HG03045 (cell line): ENCODE data around the gene PDGFD.
A peak's percentile ranks its signal among the peaks of the same experiment; 100 is the strongest.

Experiments
- ATAC-seq: cut with Tn5 transposase; IDR thresholded peaks from one replicate; pipeline ENCODE4 v1.9.1; 2021; ENCODE audit warnings: mild to moderate bottlenecking, moderate library complexity; ENCODE audit not compliant: unreplicated experiment

The PDGFD gene

GRCh38 chr11:103963648-103964047 is 200.3 kb downstream of the PDGFD start:
- ATAC-seq = no peak

- ATAC-seq = no peak
These were observed 202.9 kb downstream of the PDGFD start for GRCh38 chr11:103961010-103961409.

GRCh38 chr11:103960108-103960507 is 203.8 kb downstream of the PDGFD start:
- no peak for ATAC-seq

- peak; percentile 99 for ATAC-seq
These were observed 204.5 kb downstream of the PDGFD start for GRCh38 chr11:103959279-103959942.

GRCh38 chr11:103958475-103959215 is 205.3 kb downstream of the PDGFD start:
- ATAC-seq = peak; percentile 23

GRCh38 chr11:103953797-103954486 is 210.0 kb downstream of the PDGFD start:
- no peak for ATAC-seq

- no peak for ATAC-seq
These were observed 214.2 kb downstream of the PDGFD start for GRCh38 chr11:103949781-103950180.

- ATAC-seq = no peak
These were observed 215.7 kb downstream of the PDGFD start for GRCh38 chr11:103948187-103948763.

- ATAC-seq = no peak
These were observed 216.4 kb downstream of the PDGFD start for GRCh38 chr11:103947546-103947919.

- no peak for ATAC-seq
These were observed 217.0 kb downstream of the PDGFD start for GRCh38 chr11:103946793-103947545.

- ATAC-seq = no peak
These were observed 219.6 kb downstream of the PDGFD start for GRCh38 chr11:103944251-103944940.

GRCh38 chr11:103942646-103943045 is 221.3 kb downstream of the PDGFD start:
- no peak for ATAC-seq

- ATAC-seq = no peak
These were observed 223.4 kb downstream of the PDGFD start for GRCh38 chr11:103940551-103940950.

- ATAC-seq = no peak
These were observed 224.3 kb downstream of the PDGFD start for GRCh38 chr11:103939694-103940093.

- ATAC-seq = no peak
These were observed 227.9 kb downstream of the PDGFD start for GRCh38 chr11:103936059-103936458.

- ATAC-seq = no peak
These were observed 228.7 kb downstream of the PDGFD start for GRCh38 chr11:103935219-103935618.

GRCh38 chr11:103929170-103929903 is 234.6 kb downstream of the PDGFD start:
- ATAC-seq = peak; percentile 95

- peak; percentile 5 for ATAC-seq
These were observed 235.2 kb downstream of the PDGFD start for GRCh38 chr11:103928802-103929161.

GRCh38 chr11:103928040-103928801 is 235.7 kb downstream of the PDGFD start:
- no peak for ATAC-seq
